H9 (cell line): ENCODE measurements around the gene ZNF541. TPM values are rescaled to one million over a fixed set of nuclear protein-coding genes. Genes with fewer than 3 reads are reported as not detected.

Experiments used
- DNase-seq: peaks from one replicate; pipeline ENCODE4 v3.0.0-alpha.2; 2017
- H2AFZ ChIP-seq: one replicate; pipeline ENCODE4 v1.6.1; 2013; ENCODE audit warnings: mild to moderate bottlenecking, low read length, control low read depth, moderate library complexity
- H2AK5ac ChIP-seq: 2 replicates; pipeline ENCODE4 v1.6.1; 2013; ENCODE audit warnings: low read length, control low read depth, mixed read lengths; ENCODE audit not compliant: insufficient read length
- H2BK120ac ChIP-seq: one replicate; pipeline ENCODE4 v1.6.1; 2013; ENCODE audit warnings: low read depth, mild to moderate bottlenecking, low read length, control low read depth, inconsistent platforms; ENCODE audit not compliant: poor library complexity, severe bottlenecking
- H2BK12ac ChIP-seq: 2 replicates; pipeline ENCODE4 v1.6.1; 2013; ENCODE audit warnings: low read length, control low read depth, mixed read lengths, low read depth; ENCODE audit not compliant: insufficient read length
- H2BK15ac ChIP-seq: 2 replicates; pipeline ENCODE4 v1.6.1; 2013; ENCODE audit warnings: low read depth, low read length, control low read depth
- H2BK20ac ChIP-seq: one replicate; pipeline ENCODE4 v1.6.1; 2013; ENCODE audit warnings: low read depth, mild to moderate bottlenecking, low read length, control low read depth, inconsistent platforms; ENCODE audit not compliant: poor library complexity, severe bottlenecking
- H2BK5ac ChIP-seq: 2 replicates; pipeline ENCODE4 v1.6.1; 2013; ENCODE audit warnings: low read length, control low read depth, mixed read lengths; ENCODE audit not compliant: insufficient read length
- H3K14ac ChIP-seq: 2 replicates; pipeline ENCODE4 v1.6.1; 2013; ENCODE audit warnings: low read length, control low read depth; ENCODE audit not compliant: insufficient read depth
- H3K18ac ChIP-seq: 2 replicates; pipeline ENCODE4 v1.6.1; 2013; ENCODE audit warnings: low read depth, mild to moderate bottlenecking, mixed read lengths, low read length, control low read depth; ENCODE audit not compliant: insufficient read length
- H3K23ac ChIP-seq: 2 replicates; pipeline ENCODE4 v1.6.1; 2013; ENCODE audit warnings: low read length, control low read depth, mixed read lengths, low read depth; ENCODE audit not compliant: insufficient read length
- H3K23me2 ChIP-seq: 2 replicates; pipeline ENCODE4 v1.6.1; 2013; ENCODE audit warnings: low read depth, mild to moderate bottlenecking, mixed read lengths, low read length, control low read depth; ENCODE audit not compliant: insufficient read length, poor library complexity, severe bottlenecking
- H3K27ac ChIP-seq: 2 replicates; pipeline ENCODE4 v1.5.1; 2013; ENCODE audit warnings: low read length, control low read depth, mixed read lengths, low read depth; ENCODE audit not compliant: insufficient read length
- H3K27me3 ChIP-seq: 2 replicates; pipeline ENCODE4 v1.6.1; 2013; ENCODE audit warnings: low read length, control low read depth, inconsistent platforms; ENCODE audit not compliant: insufficient read depth
- H3K4ac ChIP-seq: 2 replicates; pipeline ENCODE4 v1.6.1; 2013; ENCODE audit warnings: low read depth, mild to moderate bottlenecking, control low read depth, inconsistent platforms, low read length, moderate library complexity
- H3K4me1 ChIP-seq: 2 replicates; pipeline ENCODE4 v1.6.1; 2013; ENCODE audit warnings: low read length, control low read depth, inconsistent platforms; ENCODE audit not compliant: insufficient read depth
- H3K4me2 ChIP-seq: 2 replicates; pipeline ENCODE4 v1.6.1; 2013; ENCODE audit warnings: low read length, control low read depth, mixed read lengths; ENCODE audit not compliant: insufficient read length, insufficient read depth
- H3K56ac ChIP-seq: 2 replicates; pipeline ENCODE4 v1.6.1; 2013; ENCODE audit warnings: low read depth, mild to moderate bottlenecking, mixed read lengths, low read length, control low read depth; ENCODE audit not compliant: insufficient read length
- H3K79me1 ChIP-seq: 2 replicates; pipeline ENCODE4 v1.6.1; 2013; ENCODE audit warnings: low read depth, mild to moderate bottlenecking, moderate library complexity, low read length, control low read depth, inconsistent platforms; ENCODE audit not compliant: insufficient read depth, poor library complexity, severe bottlenecking
- H3K79me2 ChIP-seq: 2 replicates; pipeline ENCODE4 v1.6.1; 2013; ENCODE audit warnings: low read length, control low read depth, inconsistent platforms; ENCODE audit not compliant: insufficient read depth
- H3K9ac ChIP-seq: 2 replicates; pipeline ENCODE4 v1.6.1; 2013; ENCODE audit warnings: low read length, control low read depth, mixed read lengths; ENCODE audit not compliant: insufficient read length; ENCODE audit errors: extremely low read depth
- H3K9me3 ChIP-seq: one replicate; pipeline ENCODE4 v1.6.1; 2013; ENCODE audit warnings: low read depth, low read length, inconsistent platforms; ENCODE audit not compliant: control insufficient read depth
- H3T11ph ChIP-seq: one replicate; pipeline ENCODE4 v1.6.1; 2013; ENCODE audit warnings: mild to moderate bottlenecking, low read length, control low read depth, inconsistent platforms
- H4K20me1 ChIP-seq: one replicate; pipeline ENCODE4 v1.6.1; 2013; ENCODE audit not compliant: control insufficient read depth, insufficient read length, insufficient read depth
- H4K5ac ChIP-seq: 2 replicates; pipeline ENCODE4 v1.6.1; 2013; ENCODE audit warnings: low read depth, mild to moderate bottlenecking, mixed read lengths, low read length, control low read depth; ENCODE audit not compliant: insufficient read length
- H4K8ac ChIP-seq: replicated peaks from 2 replicates; pipeline ENCODE4 v1.6.1; 2013; ENCODE audit warnings: low read length, control low read depth, mixed read lengths, low read depth; ENCODE audit not compliant: insufficient read length
- H4K91ac ChIP-seq: 2 replicates; pipeline ENCODE4 v1.6.1; 2013; ENCODE audit warnings: low read depth, mild to moderate bottlenecking, moderate library complexity, mixed read lengths, low read length, control low read depth; ENCODE audit not compliant: insufficient read length
- H3K27ac Mint-ChIP-seq, 3 experiments: 2 replicates in 2 of 3; 3 replicates in 1 of 3; pipeline ENCODE4 v1.8.0; 2020 to 2021; ENCODE audit warnings: mixed read lengths in 3 of 3, mild to moderate bottlenecking in 1 of 3, moderate library complexity in 1 of 3
- H3K27me3 Mint-ChIP-seq: 2 replicates; pipeline ENCODE4 v1.8.0; 2021; ENCODE audit warnings: low read depth, mild to moderate bottlenecking, moderate library complexity, mixed read lengths
- H3K36me3 Mint-ChIP-seq, 3 experiments: 2 replicates in 2 of 3; 3 replicates in 1 of 3; pipeline ENCODE4 v1.8.0; 2020 to 2021; ENCODE audit warnings: low read depth in 3 of 3, mixed read lengths in 3 of 3; ENCODE audit not compliant: insufficient read depth in 1 of 3
- H3K4me1 Mint-ChIP-seq, 2 experiments: 2 replicates each; pipeline ENCODE4 v1.8.0; 2020; ENCODE audit warnings: mixed read lengths in 2 of 2
- H3K4me3 Mint-ChIP-seq, 2 experiments: 2 replicates in 1 of 2; 3 replicates in 1 of 2; pipeline ENCODE4 v1.8.0; 2020 to 2021; ENCODE audit warnings: mild to moderate bottlenecking in 2 of 2, mixed read lengths in 2 of 2, moderate library complexity in 1 of 2
- H3K9me3 Mint-ChIP-seq, 2 experiments: 2 replicates in 1 of 2; 3 replicates in 1 of 2; pipeline ENCODE4 v1.8.0; 2020; ENCODE audit warnings: mild to moderate bottlenecking in 2 of 2, mixed read lengths in 2 of 2, moderate library complexity in 1 of 2
- WGBS: extraction: QIAGEN DNeasy Blood & Tissue Kit; methylation state at CpG from one replicate; pipeline ENCODE4 v1.1.7; 2013; ENCODE audit warnings: missing lambda C conversion rate, low lambda C conversion rate, mixed read lengths; ENCODE audit not compliant: insufficient read length; ENCODE audit errors: extremely low coverage; 5-methylcytosine and 5-hydroxymethylcytosine counted together
- total RNA-seq: library from RNA; stranded (reverse); gene quantifications from 2 replicates; pipeline ENCODE4 v1.2.1, GENCODE V29; 2021
- TF ChIP-seq, protein P1 (sequence below): fragments of 200-600 bp; sonication (generic); conservative IDR thresholded peaks from 3 replicates; pipeline ENCODE4 v1.8.0; 2021; ENCODE audit warnings: antibody characterized with exemption, mild to moderate bottlenecking

Gene ZNF541
- total RNA-seq, 1 experiment from 2014 or later: not detected

GRCh38 chr19:47618771-47619170 is 45.8 kb upstream of the ZNF541 start:
- Histone ChIP-seq H3K18ac (no peak overlapping the region), H2BK20ac (no peak overlapping the region), H3K27ac (no peak overlapping the region), H3K79me2 (peaks cover 39% of the 10 kb centered on the region; the same call in 1 of the 2 replicates), H3K4me2 (no peak overlapping the region), H3K4ac (no peak overlapping the region), H3K4me1 (peaks cover 12% of the 10 kb centered on the region; the same call in 1 of the 2 replicates), H3K23me2 (no peaks in the 10 kb centered on the region), H2BK15ac (no peak overlapping the region), H3T11ph (no peak overlapping the region), H3K9me3 (no peaks in the 10 kb centered on the region), H3K9ac (no peak overlapping the region), H4K20me1 (no peaks in the 10 kb centered on the region), H3K79me1 (peaks cover 3% of the 10 kb centered on the region), H4K8ac (no peak overlapping the region), H2AFZ (no peak overlapping the region), H3K23ac (no peak overlapping the region), H2AK5ac (no peak overlapping the region), H3K14ac (no peak overlapping the region), H2BK5ac (no peak overlapping the region), H2BK12ac (no peak overlapping the region), H3K27me3 (no peaks in the 10 kb centered on the region), H4K91ac (no peak overlapping the region), H2BK120ac (no peak overlapping the region), H4K5ac (no peak overlapping the region), H3K56ac (no peak overlapping the region)
- WGBS: no CpG with 5 or more reads among the region's 14 CpGs
- Mint-ChIP-seq H3K36me3 (peaks cover 5 to 14% (median 10%) of the 10 kb centered on the region in 3 experiments), H3K4me1 (peaks cover 53 to 61% of the 10 kb centered on the region in 2 experiments), H3K27me3 (no peaks in the 10 kb centered on the region), H3K4me3 (no peak overlapping the region), H3K9me3 (no peaks in the 10 kb centered on the region), H3K27ac (peak overlapping the region in 2 of 3 experiments; percentile 54 to 86; a peak in 4 of 7 replicates)
- TF ChIP-seq, protein P1, sequence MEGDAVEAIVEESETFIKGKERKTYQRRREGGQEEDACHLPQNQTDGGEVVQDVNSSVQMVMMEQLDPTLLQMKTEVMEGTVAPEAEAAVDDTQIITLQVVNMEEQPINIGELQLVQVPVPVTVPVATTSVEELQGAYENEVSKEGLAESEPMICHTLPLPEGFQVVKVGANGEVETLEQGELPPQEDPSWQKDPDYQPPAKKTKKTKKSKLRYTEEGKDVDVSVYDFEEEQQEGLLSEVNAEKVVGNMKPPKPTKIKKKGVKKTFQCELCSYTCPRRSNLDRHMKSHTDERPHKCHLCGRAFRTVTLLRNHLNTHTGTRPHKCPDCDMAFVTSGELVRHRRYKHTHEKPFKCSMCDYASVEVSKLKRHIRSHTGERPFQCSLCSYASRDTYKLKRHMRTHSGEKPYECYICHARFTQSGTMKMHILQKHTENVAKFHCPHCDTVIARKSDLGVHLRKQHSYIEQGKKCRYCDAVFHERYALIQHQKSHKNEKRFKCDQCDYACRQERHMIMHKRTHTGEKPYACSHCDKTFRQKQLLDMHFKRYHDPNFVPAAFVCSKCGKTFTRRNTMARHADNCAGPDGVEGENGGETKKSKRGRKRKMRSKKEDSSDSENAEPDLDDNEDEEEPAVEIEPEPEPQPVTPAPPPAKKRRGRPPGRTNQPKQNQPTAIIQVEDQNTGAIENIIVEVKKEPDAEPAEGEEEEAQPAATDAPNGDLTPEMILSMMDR: no peak
- no peak for DNase-seq
